Natural killer cell (primary cell): ENCODE measurements around the gene ABCA3. TPM values are rescaled to one million over a fixed set of nuclear protein-coding genes. Genes with fewer than 3 reads are reported as not detected.

Source experiments
- ATAC-seq, 3 donors: fragments of 150-1000 bp in 2 of 3; fragments of 200-7000 bp in 1 of 3; cut with Tn5 transposase; 1 replicate in 1 of 3; 2 replicates in 2 of 3; pipeline ENCODE4 v1.10.0; 2021; ENCODE audit warnings: mild to moderate bottlenecking in 2 of 3, moderate library complexity in 2 of 3
- DNase-seq, 2 donors: peaks; one replicate each; pipeline versions ENCODE4 v3.0.0 to v3.0.0-alpha.2; 2013 to 2021; ENCODE audit warnings: mixed read lengths in 1 of 2
- H3K27ac ChIP-seq: one replicate; pipeline ENCODE4 v1.5.1; 2013; ENCODE audit warnings: mild to moderate bottlenecking, low read length
- H3K27me3 ChIP-seq: one replicate; pipeline ENCODE4 v1.6.1; 2013; ENCODE audit warnings: low read length; ENCODE audit not compliant: control insufficient read depth, insufficient read depth
- H3K36me3 ChIP-seq: one replicate; pipeline ENCODE4 v1.6.1; 2013; ENCODE audit warnings: low read length; ENCODE audit not compliant: control insufficient read depth, insufficient read depth
- H3K4me1 ChIP-seq: one replicate; pipeline ENCODE4 v1.6.1; 2013; ENCODE audit warnings: low read length; ENCODE audit not compliant: control insufficient read depth, insufficient read depth
- H3K4me3 ChIP-seq: one replicate; pipeline ENCODE4 v1.5.1; 2013; ENCODE audit warnings: low read length
- H3K9me3 ChIP-seq: one replicate; pipeline ENCODE4 v1.6.1; 2013; ENCODE audit warnings: low read length; ENCODE audit not compliant: control insufficient read depth, insufficient read depth
- H3K27ac Mint-ChIP-seq, 2 donors: one replicate each; pipeline ENCODE4 v1.8.0; 2022; ENCODE audit warnings: mild to moderate bottlenecking in 2 of 2, mixed read lengths in 2 of 2, moderate library complexity in 1 of 2
- H3K27me3 Mint-ChIP-seq, 2 donors: one replicate each; pipeline ENCODE4 v1.8.0; 2022; ENCODE audit warnings: low read depth in 2 of 2, mixed read lengths in 2 of 2
- H3K36me3 Mint-ChIP-seq: one replicate; pipeline ENCODE4 v1.8.0; 2022; ENCODE audit warnings: mixed read lengths
- H3K4me1 Mint-ChIP-seq, 2 donors: one replicate each; pipeline ENCODE4 v1.8.0; 2022; ENCODE audit warnings: mixed read lengths in 2 of 2
- H3K4me3 Mint-ChIP-seq: one replicate; pipeline ENCODE4 v1.8.0; 2022; ENCODE audit warnings: mild to moderate bottlenecking, moderate library complexity, mixed read lengths
- H3K9me3 Mint-ChIP-seq, 2 donors: one replicate each; pipeline ENCODE4 v1.8.0; 2022; ENCODE audit warnings: mixed read lengths in 2 of 2
- CTCF ChIP-seq: fragments of 200-600 bp; IDR thresholded peaks from one replicate; pipeline ENCODE4 v1.8.0; 2022; ENCODE audit warnings: antibody characterized with exemption
- WGBS: methylation state at CpG from one replicate; pipeline ENCODE4 v1.1.7; 2013; ENCODE audit warnings: missing lambda C conversion rate; ENCODE audit not compliant: insufficient coverage; 5-methylcytosine and 5-hydroxymethylcytosine counted together
- intact Hi-C: fragments of 100-400 bp; cut with micrococcal nuclease; formaldehyde crosslinking; loops from one replicate; pipeline ENCODE4 v1.14.2; 2022
- total RNA-seq, 4 donors: library from RNA; stranded (reverse); fragments of 120-200 nt in 1 of 4; gene quantifications; one replicate each; pipeline versions ENCODE4 v1.2.3 to v1.2.4, GENCODE V29; 2013 to 2022

The ABCA3 gene
- total RNA-seq, 3 donors from 2014 or later (not counting 1 experiment from before 2014, with no cell fraction given): 12.2 to 17.5 (median 16.6) TPM

GRCh38 chr16:2319606-2320005 is 20.9 kb downstream of the ABCA3 start:
- intact Hi-C loops: no loop called here
- H3K4me3 ChIP-seq: no peak overlapping the region
- H3K27ac Mint-ChIP-seq: no peak overlapping the region
- H3K4me1 ChIP-seq: no peaks in the 10 kb centered on the region
- ATAC-seq: no peak
- peaks cover 6% of the 10 kb centered on the region for H3K36me3 ChIP-seq
- no peaks in the 10 kb centered on the region for H3K9me3 Mint-ChIP-seq
- no peaks in the 10 kb centered on the region for H3K36me3 Mint-ChIP-seq
- H3K9me3 ChIP-seq: no peaks in the 10 kb centered on the region
- DNase-seq: no peak
- H3K4me1 Mint-ChIP-seq: no peaks in the 10 kb centered on the region
- 95% methylated on average over 23 of the region's 23 CpGs for whole genome bisulfite sequencing
- H3K27me3 Mint-ChIP-seq: no peaks in the 10 kb centered on the region
- H3K4me3 Mint-ChIP-seq: no peak overlapping the region
- no peak for TF ChIP-seq CTCF
- H3K27me3 ChIP-seq: no peaks in the 10 kb centered on the region
- no peak overlapping the region for H3K27ac ChIP-seq

- no peak for TF ChIP-seq CTCF
- no peaks in the 10 kb centered on the region for H3K36me3 ChIP-seq
- DNase-seq: no peak
- Mint-ChIP-seq H3K4me1 (no peaks in the 10 kb centered on the region), H3K27ac (no peak overlapping the region), H3K9me3 (no peaks in the 10 kb centered on the region), H3K27me3 (no peaks in the 10 kb centered on the region), H3K36me3 (no peaks in the 10 kb centered on the region), H3K4me3 (no peak overlapping the region)
- no peak overlapping the region for H3K27ac ChIP-seq
- no peak overlapping the region for H3K4me3 ChIP-seq
- no peaks in the 10 kb centered on the region for H3K4me1 ChIP-seq
- 93% methylated on average over 26 of the region's 26 CpGs for WGBS
- intact Hi-C loops: no loop called here
- peak in 1 of 3 donors; percentile 17 for ATAC-seq
- H3K9me3 ChIP-seq: no peaks in the 10 kb centered on the region
- H3K27me3 ChIP-seq: no peaks in the 10 kb centered on the region
Observed at GRCh38 chr16:2317231-2318020, 23.1 kb downstream of the ABCA3 start.

- no peaks in the 10 kb centered on the region for H3K27me3 Mint-ChIP-seq
- no peaks in the 10 kb centered on the region for H3K4me1 ChIP-seq
- H3K36me3 Mint-ChIP-seq: no peaks in the 10 kb centered on the region
- H3K9me3 ChIP-seq: no peaks in the 10 kb centered on the region
- no peak overlapping the region for H3K4me3 Mint-ChIP-seq
- no peak for ATAC-seq
- DNase-seq: no peak
- H3K27me3 ChIP-seq: no peaks in the 10 kb centered on the region
- no peaks in the 10 kb centered on the region for H3K4me1 Mint-ChIP-seq
- no peak overlapping the region for H3K4me3 ChIP-seq
- no peak for TF ChIP-seq CTCF
- H3K9me3 Mint-ChIP-seq: no peaks in the 10 kb centered on the region
- intact Hi-C loops: no loop called here
- 93% methylated on average over 30 of the region's 30 CpGs for WGBS
- peaks cover 2% of the 10 kb centered on the region for H3K36me3 ChIP-seq
- no peak overlapping the region for H3K27ac Mint-ChIP-seq
- no peak overlapping the region for H3K27ac ChIP-seq
Observed at GRCh38 chr16:2308089-2308962, 32.2 kb downstream of the ABCA3 start.
